NCI-H345 treated with DMSO at 0.1 percent for 48 hours (cell line): ENCODE measurements around the gene SEPTIN6.
A peak's percentile ranks its signal among the peaks of the same experiment; 100 is the strongest.
"Not testable (repeated sequence)": the region's sequence is repeated elsewhere in the genome, so short reads cannot be mapped to it uniquely, and the experiment has no call there.

Experiments
- DNase-seq: peaks from one replicate; lab custom pipeline; 2025; ENCODE audit not compliant: unreplicated experiment; lab: John Stamatoyannopoulos, UW

The SEPTIN6 gene

DNA sequence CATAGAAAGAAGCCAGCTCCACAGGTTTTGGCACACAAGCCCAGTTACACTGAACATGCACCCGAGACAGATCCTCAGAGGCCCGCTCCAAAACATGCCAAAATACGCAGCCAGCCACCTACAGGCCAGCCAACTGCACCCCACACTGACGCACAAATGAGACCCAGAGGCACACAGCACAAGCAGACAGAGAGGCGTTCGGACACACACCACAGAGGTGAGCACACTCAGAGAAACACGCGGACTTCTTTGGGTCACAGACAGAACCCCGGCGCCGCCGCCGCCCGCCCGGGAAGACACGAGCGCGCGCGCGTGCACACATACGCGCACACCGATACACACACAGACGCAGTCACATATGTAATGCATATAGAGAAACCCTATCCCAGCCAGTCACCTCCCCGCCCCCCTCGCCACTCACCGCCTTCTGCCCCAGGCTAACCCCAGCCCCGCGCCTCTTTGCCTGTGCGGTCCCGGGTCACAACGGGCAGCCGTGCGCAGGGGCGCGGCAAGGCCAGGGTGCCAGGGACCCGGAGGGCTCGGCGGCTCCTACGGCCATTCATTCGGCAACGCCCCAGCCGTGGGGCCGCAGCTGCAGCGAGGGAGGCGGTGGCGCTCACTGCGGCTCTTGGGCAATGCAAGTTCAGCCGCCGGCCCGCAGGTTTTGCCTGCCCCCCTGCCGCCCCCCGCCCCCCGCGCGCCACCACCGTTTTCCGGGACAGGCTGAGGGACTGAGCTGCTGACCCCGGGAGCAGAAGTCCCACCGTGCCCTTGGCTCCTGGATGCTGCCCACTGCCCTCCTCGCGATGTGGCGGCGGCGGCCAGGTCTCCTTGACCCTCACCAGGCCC is 553 bp downstream of the SEPTIN6 start:
- DNase-seq, result no peak

DNA sequence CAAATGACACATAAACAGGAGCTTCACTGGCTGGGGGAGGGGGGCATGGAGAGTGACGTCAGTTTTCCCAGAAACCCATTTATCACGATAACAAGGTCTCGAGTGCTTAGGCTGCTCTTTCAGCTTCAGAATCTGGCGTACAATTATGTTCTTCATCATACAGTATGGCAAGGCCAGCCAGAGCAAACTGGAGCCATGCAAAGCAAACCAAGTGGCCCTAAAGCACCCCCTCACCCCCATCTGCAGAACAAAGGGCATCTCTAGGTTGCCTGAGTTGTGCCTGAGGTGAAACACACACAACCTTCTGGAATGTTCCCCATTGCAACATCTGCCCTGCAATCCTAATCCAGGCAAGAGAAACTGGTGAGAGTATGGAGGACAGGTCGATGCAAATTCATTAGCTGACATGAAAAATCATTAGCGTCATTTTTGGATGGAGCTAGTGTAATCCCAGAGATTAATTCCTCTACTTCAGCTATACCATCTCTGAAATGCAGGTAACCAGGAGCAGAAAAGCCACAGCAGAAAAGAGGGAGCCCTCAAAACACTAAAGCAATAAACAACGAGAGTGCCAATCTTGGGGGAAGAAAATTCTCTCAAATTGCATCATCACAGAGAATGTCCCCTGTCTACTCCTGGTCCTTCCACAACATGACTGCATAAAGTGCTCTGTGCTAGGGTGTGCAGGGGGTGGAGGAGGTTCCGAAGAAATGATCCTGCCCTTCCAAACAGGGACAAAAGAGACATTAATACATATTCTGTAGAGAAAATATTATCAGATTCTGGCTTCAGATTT is 1.8 kb downstream of the SEPTIN6 start:
- no peak for DNase-seq

DNA sequence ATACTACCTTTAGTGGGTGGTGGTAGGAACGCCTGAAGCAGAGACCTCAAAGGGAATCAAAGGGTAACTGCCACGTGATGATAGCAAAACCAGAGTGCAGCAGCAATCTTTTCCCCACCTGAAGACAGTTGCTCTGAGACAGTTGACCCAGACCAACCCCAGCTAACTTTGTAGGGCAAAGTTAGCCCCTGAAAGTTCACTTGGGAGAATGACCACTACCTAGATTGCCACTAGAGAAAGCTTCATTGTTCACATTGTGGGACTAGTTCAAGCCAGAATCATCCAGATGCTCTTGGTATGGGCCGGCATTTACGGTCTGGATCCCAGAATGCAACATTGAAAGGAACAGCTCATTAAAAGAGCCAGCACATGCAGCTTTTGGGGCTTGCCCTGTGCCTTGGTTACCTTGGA is 4.1 kb downstream of the SEPTIN6 start:
- DNase-seq, result no peak

DNA sequence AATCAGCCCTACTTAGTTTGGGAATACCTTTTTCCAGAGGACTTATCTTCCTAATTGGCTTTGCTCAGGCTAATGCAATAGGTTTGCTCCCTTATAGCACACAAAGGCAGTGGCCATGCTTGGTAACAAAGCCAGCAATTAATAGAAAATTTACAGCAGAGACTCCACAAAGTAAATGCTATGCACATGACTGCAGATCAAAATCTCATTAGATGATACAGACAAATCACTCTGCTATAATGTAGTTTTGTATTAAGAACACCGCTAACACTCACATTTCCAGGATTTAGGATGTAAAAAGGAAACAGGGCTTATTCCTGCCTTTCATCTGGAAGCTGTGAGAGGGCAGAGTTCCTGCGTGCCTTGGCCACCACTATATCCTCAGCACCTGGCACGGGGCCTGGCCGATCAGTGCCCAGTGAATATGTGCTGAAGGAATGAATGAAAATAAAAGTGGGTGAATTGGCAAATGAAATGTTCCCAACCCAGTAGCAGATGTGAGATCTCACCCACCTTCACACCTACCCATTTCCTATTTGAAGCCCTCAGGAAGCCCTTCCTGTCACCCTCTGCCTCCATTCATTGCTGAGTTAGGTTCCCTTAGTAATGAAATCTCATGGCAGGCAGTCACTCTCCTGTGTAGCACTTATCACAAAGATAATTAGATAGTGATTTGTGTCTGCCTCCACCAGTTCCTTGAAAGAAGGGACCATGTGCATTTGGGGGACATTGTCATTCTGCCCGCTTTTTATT is 5.1 kb downstream of the SEPTIN6 start:
- no peak for DNase-seq

DNA sequence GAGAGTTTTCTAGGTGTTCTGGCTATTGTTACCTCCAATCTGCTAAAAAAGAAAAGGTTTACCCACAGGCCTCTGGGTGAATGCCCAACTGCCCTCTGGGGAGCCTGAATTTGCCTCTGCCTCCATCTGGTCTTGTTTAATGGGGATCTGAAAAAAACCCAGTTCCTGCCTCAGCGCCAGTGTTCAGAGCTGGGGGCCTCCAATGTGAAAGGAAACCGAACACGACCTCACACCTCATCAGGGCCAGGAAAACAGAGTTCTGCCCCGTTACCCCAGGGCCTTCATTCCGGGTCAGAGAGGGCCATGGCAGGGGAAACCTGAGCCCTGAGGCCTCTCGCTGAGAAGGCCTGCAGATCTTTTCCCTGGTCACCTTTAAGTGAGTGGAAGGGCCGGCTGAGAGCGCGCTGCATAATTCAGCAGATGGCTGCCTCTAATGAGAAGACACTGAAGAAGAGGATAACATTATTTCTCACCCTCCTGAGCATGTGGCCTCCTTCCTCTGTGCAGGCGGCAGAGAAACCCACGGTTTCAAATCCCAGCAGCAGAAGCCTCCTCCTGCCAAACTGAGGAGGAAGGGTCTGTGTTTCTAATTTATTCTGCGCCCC is 6.8 kb downstream of the SEPTIN6 start:
- no peak for DNase-seq

DNA sequence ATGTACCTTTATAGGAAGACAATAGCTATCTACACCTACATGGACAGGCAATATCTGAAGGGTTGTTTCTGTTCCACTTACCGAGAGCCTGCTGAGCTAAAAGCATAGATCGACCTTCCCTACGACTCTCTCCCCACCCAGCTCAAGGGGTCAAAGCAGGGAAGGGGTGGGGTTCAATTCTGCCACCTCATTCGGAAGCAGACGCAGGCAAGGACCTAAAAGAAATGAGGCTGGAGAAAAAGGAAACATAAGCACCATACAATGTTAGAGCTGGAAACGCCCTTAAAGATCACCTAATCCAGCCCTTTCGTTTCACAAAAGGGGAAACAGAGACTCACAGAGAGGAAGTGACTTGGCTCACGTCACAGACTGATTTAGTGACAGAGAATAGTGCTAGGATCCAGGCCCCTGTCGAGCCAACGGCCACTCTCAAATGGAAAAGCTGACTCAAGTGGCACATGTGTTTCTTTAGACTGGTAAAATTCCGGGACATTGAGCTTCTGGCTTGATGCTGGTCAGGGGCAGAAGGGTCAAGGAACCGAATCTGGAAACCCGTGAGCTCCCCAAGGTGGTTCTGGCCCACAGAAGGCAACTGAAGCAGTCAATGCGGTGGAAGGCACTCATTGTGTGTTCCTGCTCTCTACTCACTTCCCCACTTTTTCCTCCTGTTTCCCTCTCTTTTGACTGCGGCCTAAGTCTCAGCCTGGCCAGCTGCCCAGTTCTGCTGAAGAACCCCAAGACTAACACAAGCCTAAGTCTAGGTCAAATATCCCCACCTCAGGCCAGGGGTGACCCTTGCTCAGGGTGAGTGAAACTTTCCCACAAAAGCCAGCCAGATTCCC is 7.5 kb downstream of the SEPTIN6 start:
- peak; percentile 64 for DNase-seq

DNA sequence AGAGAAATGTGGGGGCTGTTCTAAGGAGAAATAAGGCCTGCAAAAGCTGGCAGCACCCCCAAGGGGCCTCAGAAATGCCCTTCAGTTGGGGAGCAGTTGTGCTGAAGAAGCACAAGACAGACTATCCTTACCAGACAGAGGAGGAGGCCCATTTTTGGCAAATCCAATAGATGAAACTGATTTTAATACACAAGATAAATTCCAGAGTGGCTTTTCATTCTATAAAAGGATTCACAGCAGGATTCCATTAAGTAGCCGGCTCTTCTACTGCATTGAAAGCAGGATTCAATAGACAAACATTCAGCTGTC is 8.1 kb downstream of the SEPTIN6 start:
- peak; percentile 85 for DNase-seq

DNA sequence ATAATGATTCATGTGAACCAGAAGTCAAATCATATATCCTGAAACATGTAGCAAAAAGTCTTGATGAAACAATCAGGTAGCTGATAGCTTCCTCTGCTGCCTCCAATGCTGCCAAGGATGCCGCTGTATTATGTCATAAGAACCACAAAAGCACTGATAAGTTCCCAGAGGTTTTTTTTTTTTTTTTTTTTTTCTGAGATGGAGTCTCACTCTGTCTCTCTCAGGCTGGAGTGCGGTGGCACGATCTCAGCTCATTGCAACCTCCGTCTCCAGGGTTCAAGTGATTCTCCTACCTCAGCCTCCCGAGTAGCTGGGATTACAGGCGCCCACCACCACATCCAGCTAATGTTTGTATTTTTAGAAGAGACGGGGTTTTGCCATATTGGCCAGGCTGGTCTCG is 8.7 kb downstream of the SEPTIN6 start:
- DNase-seq, result not testable (repeated sequence)

DNA sequence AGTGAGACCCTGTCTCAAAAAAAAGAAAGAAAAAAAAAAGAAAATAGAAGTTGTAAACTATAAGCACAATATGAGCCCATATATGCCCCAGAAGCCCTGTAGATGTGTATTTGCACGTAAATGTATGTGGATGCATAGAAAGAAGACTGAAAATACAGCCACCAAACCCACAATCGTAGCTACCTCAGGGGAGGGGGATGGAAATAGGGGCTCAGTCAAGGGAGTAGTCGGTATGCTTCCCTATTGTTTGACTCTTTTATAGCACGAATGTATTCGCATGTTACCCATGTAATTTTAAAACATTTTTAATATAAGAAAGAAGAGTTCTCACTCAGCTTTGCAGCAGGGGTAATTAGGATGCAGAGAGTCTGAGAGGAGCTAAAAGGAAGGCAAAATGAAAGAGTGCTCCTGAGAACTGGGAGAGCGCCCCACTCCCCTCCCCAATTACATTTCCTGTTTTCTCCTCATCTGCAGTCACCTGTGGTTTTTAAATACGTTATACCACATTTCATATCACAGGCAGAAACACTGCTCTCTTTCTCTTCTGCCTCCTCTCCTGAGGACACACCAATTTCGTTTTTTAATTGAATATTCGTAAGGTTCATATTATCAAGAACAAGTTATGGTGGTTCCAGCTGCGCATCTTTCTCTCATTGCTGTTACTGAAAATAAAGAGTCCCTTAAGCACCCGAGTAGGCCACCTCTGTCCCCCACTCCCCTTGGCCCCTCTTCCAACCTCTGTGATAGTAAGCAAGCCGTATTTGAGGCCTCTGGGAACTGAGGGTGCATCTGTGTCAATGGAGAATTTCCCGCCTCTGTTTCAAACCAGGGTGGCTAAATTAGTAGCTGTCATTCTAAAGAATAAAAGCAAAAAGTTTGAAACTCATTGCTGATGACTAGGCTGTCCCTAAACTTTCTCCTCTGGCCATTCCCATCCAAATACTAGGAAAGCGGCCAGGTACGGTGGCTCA is 10.7 kb downstream of the SEPTIN6 start:
- DNase-seq, result no peak

DNA sequence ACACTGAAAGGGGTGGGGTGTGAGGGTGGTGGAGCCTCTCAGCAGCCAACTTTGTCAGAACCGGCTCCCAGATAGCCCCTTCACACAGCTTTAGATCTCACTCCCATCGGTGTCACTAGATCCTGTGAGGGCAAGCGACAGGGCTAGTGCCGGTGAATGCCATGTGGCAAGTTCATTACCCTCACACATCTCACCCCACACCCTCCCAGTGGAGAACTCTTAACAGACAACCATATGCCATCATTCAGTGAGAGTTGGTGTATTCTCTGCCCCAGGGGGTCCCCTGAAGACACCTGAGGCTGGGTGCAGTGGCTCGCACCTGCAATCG is 15.3 kb downstream of the SEPTIN6 start:
- DNase-seq, result no peak

DNA sequence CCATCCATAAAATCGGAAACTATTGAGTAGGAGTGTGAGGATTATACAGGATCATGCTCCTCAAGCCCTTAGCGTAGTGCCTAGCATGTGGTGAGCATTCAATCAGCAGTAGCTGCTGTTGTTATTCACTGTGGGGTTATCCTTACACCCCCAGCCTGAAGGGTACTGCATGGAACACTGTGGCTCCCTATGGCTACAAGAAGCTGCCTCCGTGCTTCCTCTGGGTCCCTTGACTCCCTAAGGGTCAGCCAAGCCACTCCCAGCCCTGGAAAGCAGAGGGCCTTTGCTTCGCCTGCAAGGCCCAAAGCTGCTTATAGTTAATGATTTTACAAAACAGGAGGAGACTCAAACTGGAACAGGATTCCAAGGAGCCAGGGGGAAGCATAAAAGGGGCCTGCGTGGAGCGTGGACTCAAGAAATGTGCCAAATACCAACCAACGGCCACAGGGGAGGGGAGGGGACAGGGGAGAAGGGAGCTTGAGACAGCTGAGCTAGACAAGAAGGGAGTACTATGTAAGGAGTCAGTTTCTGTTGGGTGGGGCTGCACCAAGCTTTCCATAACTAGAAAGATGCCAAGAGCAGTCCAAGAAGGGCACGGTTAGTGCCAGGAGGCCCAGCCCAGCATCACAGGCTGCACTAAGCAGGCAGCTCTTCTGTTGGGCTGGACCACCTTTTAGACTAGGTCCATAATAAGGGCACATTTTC is 15.9 kb downstream of the SEPTIN6 start:
- no peak for DNase-seq

DNA sequence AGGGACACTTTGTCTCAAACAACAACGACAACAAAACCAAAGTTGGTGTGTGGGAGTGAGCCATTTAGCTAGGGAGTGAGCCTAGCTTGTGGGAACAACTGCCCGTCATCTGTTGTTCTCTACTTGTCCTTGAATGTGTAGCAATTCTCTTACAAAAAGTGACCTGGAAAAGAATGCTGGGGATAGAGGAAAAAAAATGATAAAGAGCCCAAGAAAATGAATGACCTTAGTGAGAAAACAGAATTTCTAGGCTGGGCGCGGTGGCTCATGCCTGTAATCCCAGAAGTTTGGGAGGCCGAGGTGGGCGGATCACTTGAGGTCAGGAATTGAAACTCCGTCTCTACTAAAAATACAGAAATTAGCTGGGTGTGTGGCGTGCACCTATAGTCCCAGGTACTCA is 19.6 kb downstream of the SEPTIN6 start:
- DNase-seq, result no peak

DNA sequence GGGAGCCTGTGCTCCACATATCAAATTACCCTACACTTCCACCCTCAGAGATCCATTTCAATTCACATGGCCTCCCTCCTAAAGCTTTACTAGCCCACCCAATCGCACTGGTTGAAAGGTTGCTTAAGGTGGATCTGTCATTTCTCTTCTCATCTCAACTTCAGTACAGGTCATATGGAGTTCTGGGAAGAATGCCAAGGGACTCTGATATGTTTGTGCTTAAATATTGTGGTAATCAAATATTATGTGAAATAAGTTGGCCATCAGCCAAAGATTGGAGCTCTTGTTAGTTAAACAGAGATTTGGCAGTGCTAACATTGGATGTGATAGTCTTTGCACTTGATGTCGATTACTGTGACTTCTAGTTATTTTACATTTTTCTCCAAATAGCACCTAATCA is 20.5 kb downstream of the SEPTIN6 start:
- DNase-seq, result peak; percentile 70

DNA sequence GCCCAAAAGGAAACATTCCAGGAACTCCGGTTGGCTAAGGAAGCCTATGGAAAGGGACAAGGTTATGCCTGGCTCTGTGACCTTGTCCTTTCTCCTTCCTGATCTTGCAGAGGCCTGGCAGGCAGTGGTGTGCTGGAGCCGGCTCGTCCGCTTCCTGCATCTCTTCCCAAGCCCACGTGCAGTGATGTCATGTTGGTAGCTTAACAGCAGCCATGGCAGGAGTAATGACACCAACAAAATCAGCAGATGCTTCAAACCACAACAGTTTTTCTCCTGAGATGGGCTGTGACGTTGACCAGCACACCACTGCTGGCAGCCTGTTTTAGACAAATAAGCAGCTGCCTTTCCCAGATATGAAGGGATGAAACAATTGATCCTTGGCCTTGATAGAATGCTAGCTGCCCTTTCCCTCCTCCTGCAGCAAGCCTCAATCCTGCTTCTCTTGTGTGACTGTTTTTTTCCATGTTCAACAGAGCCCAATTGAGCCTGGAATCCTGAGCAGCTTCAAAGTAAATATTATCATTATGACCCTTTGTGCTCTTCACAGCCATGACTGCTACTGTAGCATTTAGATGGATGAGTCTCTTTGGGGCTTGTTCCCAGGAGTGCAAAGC is 23.4 kb downstream of the SEPTIN6 start:
- no peak for DNase-seq

DNA sequence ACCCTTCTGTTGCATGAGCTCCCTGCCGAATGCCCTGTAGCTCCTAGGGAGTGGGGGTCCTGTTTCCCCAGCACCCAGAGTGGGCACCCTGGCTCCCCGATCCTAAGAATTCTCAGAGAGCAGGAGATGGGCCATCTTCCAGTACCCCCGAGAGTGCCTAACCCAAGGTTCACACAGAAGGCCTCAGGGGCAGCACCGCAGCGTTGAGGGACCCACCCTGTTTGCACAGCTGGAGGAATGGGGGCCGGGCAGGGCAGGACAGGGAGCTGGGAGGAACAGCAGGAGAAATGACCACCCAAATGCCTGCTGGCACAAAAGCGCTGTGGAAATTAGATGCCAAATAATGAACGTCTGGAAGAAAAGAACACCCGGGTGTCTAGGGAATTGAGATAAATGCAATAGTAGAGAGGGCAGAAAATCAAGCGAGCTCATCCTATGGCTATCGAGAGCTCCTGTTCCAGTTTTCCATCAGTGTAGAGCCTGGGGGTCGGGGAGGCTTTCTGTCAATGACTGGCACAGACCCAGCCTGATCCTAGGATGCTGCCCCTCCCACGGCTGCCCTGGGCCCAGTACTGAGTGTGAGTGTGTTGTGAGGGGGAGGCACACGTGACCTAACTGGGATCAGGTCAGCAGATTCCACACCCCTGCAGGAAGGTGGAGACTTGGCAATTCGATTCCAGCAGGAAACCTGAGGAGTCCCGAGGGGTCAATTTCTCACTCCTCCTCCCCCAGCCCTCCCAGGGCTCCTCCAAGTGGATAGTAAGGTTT is 25.7 kb downstream of the SEPTIN6 start:
- DNase-seq, result no peak

DNA sequence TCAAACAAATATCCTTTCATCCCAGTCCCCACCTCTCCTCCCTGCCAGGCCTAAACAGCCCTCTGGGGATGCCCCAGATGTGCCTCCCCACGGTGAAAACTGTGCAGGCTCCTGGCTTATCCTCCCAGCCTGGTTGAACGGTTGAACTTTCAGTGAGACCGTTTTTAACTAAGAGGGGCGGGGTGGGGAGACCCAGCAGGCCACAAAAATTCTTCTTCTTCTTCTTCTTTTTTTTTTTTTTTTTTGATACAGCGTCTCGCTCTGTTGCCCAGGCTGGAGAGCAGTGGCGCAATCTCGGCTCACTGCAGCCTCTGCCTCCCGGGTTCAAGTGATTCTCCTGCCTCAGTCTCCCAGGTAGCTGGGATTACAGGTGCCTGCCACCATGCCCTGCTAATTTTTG is 28.1 kb downstream of the SEPTIN6 start:
- not testable (repeated sequence) for DNase-seq

DNA sequence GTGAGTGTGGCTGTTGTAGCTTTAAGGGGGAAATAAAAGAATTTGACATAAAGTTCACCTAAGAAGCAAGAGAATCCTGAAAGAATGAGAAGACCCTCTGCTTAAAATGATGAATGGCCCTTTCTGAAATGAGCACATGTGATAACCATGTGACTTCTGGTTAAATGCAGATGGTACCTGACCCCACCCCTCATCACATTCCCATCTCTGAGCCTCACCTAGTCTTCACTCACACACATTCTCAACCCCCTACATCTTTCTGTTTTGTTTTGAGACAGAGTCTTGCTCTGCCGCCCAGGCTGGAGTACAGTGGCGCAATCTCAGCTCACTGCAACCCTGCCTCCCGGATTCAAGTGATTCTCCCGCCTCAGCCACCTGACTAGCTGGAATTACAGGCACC is 31.5 kb downstream of the SEPTIN6 start:
- DNase-seq, result no peak

DNA sequence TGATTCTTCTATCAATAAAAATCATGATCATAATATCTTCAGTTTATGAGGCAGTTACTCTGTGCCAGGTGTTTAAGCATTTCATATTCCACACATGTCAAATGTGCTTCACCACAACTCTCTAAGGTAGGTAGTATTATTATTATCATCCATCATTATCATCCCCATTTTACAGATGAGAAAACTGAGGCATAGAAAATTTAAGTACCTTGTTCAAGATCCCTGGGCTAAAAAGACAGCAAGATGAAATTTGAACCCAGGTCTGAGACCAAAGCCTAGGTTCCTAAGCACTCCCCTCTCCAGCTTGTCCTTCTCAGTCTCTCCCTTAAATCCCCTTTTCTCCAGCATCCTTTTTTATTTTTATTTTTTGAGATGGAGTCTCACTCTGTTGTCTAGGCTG is 33.4 kb downstream of the SEPTIN6 start:
- no peak for DNase-seq
